ENCODE data around the gene YEATS4.

The YEATS4 gene

GRCh38 chr12:69342421-69342820 lies 17.1 kb upstream of the YEATS4 start:
- H3K4me3 ChIP-seq (ENCODE audit: control insufficient read depth, low read depth, low read length), result no peak overlapping the region
- TF ChIP-seq CTCF (IDR thresholded peaks at IDR 0.05; ENCODE audit: control insufficient read depth, insufficient read depth, low read depth, low read length, missing control alignments), result no peak
- no peak for DNase-seq (ENCODE audit: low read depth)

- TF ChIP-seq CTCF (IDR thresholded peaks at IDR 0.05; ENCODE audit: control insufficient read depth, insufficient read depth, low read depth, low read length, missing control alignments), result no peak
- no peak for DNase-seq (ENCODE audit: low read depth)
- no peak overlapping the region for H3K4me3 ChIP-seq (ENCODE audit: control insufficient read depth, low read depth, low read length)
Measured at GRCh38 chr12:69343357-69343756, 16.2 kb upstream of the YEATS4 start.

DNA sequence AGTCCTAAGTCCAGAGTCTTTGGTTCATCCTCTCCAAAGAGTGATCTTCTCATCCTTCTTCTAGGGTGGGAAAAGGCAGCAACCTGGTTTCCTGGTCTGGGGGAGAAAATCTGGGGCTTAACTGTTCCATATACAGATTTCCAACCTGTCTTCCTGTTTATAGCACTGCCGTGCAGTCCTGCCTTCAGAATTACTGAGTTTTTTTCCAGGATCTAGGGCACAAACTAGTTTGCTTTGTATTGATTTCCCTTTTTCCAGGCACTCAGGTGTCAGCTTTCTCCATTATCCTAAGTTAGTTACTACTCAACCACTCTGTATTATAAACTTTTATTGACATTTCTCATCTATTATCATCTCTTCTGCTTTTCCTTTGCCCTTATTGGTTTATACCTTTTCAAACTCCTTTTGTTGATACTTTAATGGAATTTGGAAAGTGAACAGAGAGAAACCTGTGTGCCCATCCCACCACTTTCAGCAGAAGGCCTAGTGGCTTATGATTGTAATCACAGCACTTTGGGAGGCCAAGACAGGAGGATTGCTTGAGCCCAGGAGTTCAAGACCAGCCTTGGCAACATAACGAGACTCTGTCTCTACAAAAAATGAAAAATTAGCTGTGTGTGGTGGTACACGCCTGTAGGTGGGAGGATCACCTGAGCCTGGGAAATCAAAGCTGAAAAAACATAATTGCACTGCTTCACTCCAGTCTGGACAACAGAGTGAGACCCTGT lies 15.5 kb upstream of the YEATS4 start:
- no peak for TF ChIP-seq CTCF (IDR thresholded peaks at IDR 0.05; ENCODE audit: control insufficient read depth, insufficient read depth, low read depth, low read length, missing control alignments)
- no peak for DNase-seq (ENCODE audit: low read depth)
- no peak overlapping the region for H3K4me3 ChIP-seq (ENCODE audit: control insufficient read depth, low read depth, low read length)

DNA sequence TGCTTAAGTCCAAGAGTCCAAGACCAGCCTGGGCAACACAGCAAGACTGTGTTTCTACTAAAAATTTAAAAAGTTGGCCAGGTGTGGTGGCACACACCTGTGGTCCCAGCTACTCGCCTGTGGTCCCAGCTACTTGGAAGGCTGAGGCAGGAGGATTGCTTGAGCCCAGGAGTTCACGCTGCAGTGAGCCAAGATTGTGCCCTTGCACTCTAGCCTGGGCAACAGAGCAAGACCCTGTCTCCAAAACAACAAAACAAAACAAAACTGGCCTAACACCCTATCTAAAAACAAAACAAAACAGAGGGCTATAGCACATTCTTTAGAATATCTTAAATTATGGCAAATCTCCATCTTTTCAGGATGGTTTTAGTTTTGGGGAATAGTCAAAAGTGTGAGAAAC lies 14.5 kb upstream of the YEATS4 start:
- DNase-seq (ENCODE audit: low read depth), result no peak
- no peak for TF ChIP-seq CTCF (IDR thresholded peaks at IDR 0.05; ENCODE audit: control insufficient read depth, insufficient read depth, low read depth, low read length, missing control alignments)
- H3K4me3 ChIP-seq (ENCODE audit: control insufficient read depth, low read depth, low read length), result no peak overlapping the region

GRCh38 chr12:69345742-69346141 lies 13.8 kb upstream of the YEATS4 start:
- H3K4me3 ChIP-seq (ENCODE audit: control insufficient read depth, low read depth, low read length), result no peak overlapping the region
- TF ChIP-seq CTCF (IDR thresholded peaks at IDR 0.05; ENCODE audit: control insufficient read depth, insufficient read depth, low read depth, low read length, missing control alignments), result no peak
- no peak for DNase-seq (ENCODE audit: low read depth)

GRCh38 chr12:69348162-69348938 lies 11.2 kb upstream of the YEATS4 start, which contains the start of gene LYZ:
Gene LYZ, plus strand, starts transcription at chr12:69348381. Its CDS starts 28 bp downstream, at chr12:69348409.
- TF ChIP-seq CTCF (IDR thresholded peaks at IDR 0.05; ENCODE audit: control insufficient read depth, insufficient read depth, low read depth, low read length, missing control alignments), result no peak
- H3K4me3 ChIP-seq (ENCODE audit: control insufficient read depth, low read depth, low read length), result no peak within 1 kb of the TSS
- DNase-seq (ENCODE audit: low read depth), result no peak

Measured in AG09309 (cell line).